Measurements from ENCODE around the gene RIPOR3.

Gene RIPOR3

GRCh38 chr20:50731055-50731929 is 40.0 kb upstream of the RIPOR3 start, which contains the start of gene PARD6B:
PARD6B (plus strand) TSS chr20:50731580; CDS start chr20:50731787, 207 bp downstream.
- TF ChIP-seq, protein P1, sequence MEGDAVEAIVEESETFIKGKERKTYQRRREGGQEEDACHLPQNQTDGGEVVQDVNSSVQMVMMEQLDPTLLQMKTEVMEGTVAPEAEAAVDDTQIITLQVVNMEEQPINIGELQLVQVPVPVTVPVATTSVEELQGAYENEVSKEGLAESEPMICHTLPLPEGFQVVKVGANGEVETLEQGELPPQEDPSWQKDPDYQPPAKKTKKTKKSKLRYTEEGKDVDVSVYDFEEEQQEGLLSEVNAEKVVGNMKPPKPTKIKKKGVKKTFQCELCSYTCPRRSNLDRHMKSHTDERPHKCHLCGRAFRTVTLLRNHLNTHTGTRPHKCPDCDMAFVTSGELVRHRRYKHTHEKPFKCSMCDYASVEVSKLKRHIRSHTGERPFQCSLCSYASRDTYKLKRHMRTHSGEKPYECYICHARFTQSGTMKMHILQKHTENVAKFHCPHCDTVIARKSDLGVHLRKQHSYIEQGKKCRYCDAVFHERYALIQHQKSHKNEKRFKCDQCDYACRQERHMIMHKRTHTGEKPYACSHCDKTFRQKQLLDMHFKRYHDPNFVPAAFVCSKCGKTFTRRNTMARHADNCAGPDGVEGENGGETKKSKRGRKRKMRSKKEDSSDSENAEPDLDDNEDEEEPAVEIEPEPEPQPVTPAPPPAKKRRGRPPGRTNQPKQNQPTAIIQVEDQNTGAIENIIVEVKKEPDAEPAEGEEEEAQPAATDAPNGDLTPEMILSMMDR (IDR thresholded peaks at IDR 0.05; ENCODE audit: insufficient read depth, low read length, poor library complexity, severe bottlenecking): no peak
- no peak for TF ChIP-seq EZH2phosphoT487 (conservative IDR thresholded peaks at IDR 0.05; ENCODE audit: low read length)
- Histone ChIP-seq H3K79me2 (ENCODE audit: insufficient read depth, low read length) (peaks cover 13% of the 10 kb centered on the region), H3K4me2 (ENCODE audit: low read depth, low read length, poor library complexity, severe bottlenecking) (peak within 1 kb of the TSS; percentile 94), H3K9me3 (ENCODE audit: insufficient read depth, low read length) (no peaks in the 10 kb centered on the region), H4K20me1 (ENCODE audit: low read depth, low read length) (no peaks in the 10 kb centered on the region), H3K27me3 (ENCODE audit: low read length) (no peaks in the 10 kb centered on the region), H3K9me2 (replicated peaks; ENCODE audit: insufficient read depth, low read length) (no peaks in the 10 kb centered on the region), H3K9ac (ENCODE audit: low read length) (peak within 1 kb of the TSS; percentile 80), H3K27ac (ENCODE audit: low read depth, low read length) (peak within 1 kb of the TSS; percentile 37), H3K4me3 (ENCODE audit: insufficient read depth, low read length, poor library complexity, severe bottlenecking) (peak within 1 kb of the TSS; percentile 77), H3K36me3 (ENCODE audit: low read length) (no peaks in the 10 kb centered on the region; the same call in 1 of the 2 replicates), H2AFZ (ENCODE audit: low read depth, low read length, severe bottlenecking) (peak within 1 kb of the TSS; percentile 90), H3F3A (ENCODE audit: insufficient read depth) (no peaks in the 10 kb centered on the region)

DNA sequence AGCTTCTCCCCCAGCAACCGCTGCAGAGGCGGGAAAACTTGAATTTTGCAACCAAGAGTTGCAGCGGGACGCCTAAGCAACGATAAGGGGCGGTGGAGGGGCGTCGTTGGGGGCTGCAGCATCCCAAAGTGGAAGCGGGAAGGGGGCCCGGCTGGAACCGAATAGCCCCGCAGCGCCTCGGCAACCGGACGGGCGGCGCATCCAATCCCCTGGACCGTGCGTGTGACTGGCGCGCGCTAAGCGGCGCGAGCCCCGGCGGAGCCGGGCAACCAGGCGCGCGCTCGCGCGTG is 39.4 kb upstream of the RIPOR3 start:
- peak overlapping the region; percentile 61 for H3K4me3 ChIP-seq (ENCODE audit: insufficient read depth, low read length, poor library complexity, severe bottlenecking)
- H3K9me2 ChIP-seq (replicated peaks; ENCODE audit: insufficient read depth, low read length): no peaks in the 10 kb centered on the region
- TF ChIP-seq, protein P1 (IDR thresholded peaks at IDR 0.05; ENCODE audit: insufficient read depth, low read length, poor library complexity, severe bottlenecking): no peak
- TF ChIP-seq EZH2phosphoT487 (conservative IDR thresholded peaks at IDR 0.05; ENCODE audit: low read length): no peak
- no peaks in the 10 kb centered on the region for H3K9me3 ChIP-seq (ENCODE audit: insufficient read depth, low read length)
- H3K27ac ChIP-seq (ENCODE audit: low read depth, low read length): 0 out of 2 replicates have a peak overlapping the region, but pooled peaks have one; percentile 37
- peaks cover 8% of the 10 kb centered on the region; the same call in 1 of the 2 replicates for H3K79me2 ChIP-seq (ENCODE audit: insufficient read depth, low read length)
- H3K9ac ChIP-seq (ENCODE audit: low read length): peak overlapping the region; percentile 75
- H3F3A ChIP-seq (ENCODE audit: insufficient read depth): no peaks in the 10 kb centered on the region
- no peaks in the 10 kb centered on the region for H3K27me3 ChIP-seq (ENCODE audit: low read length)
- H3K4me2 ChIP-seq (ENCODE audit: low read depth, low read length, poor library complexity, severe bottlenecking): peak overlapping the region; percentile 94
- peak overlapping the region; percentile 90 for H2AFZ ChIP-seq (ENCODE audit: low read depth, low read length, severe bottlenecking)
- no peaks in the 10 kb centered on the region for H4K20me1 ChIP-seq (ENCODE audit: low read depth, low read length)
- no peaks in the 10 kb centered on the region; the same call in 1 of the 2 replicates for H3K36me3 ChIP-seq (ENCODE audit: low read length)

GRCh38 chr20:50729901-50730764 is 38.8 kb upstream of the RIPOR3 start:
- no peaks in the 10 kb centered on the region; the same call in 1 of the 2 replicates for H3K36me3 ChIP-seq (ENCODE audit: low read length)
- H2AFZ ChIP-seq (ENCODE audit: low read depth, low read length, severe bottlenecking): peak overlapping the region; percentile 90
- peak overlapping the region; percentile 75 for H3K9ac ChIP-seq (ENCODE audit: low read length)
- no peaks in the 10 kb centered on the region for H3F3A ChIP-seq (ENCODE audit: insufficient read depth)
- no peaks in the 10 kb centered on the region for H3K9me2 ChIP-seq (replicated peaks; ENCODE audit: insufficient read depth, low read length)
- peaks cover 8% of the 10 kb centered on the region; the same call in 1 of the 2 replicates for H3K79me2 ChIP-seq (ENCODE audit: insufficient read depth, low read length)
- no peaks in the 10 kb centered on the region for H3K9me3 ChIP-seq (ENCODE audit: insufficient read depth, low read length)
- peak overlapping the region; percentile 61 for H3K4me3 ChIP-seq (ENCODE audit: insufficient read depth, low read length, poor library complexity, severe bottlenecking)
- H3K27ac ChIP-seq (ENCODE audit: low read depth, low read length): 0 out of 2 replicates have a peak overlapping the region, but pooled peaks have one; percentile 37
- no peaks in the 10 kb centered on the region for H4K20me1 ChIP-seq (ENCODE audit: low read depth, low read length)
- peak overlapping the region; percentile 94 for H3K4me2 ChIP-seq (ENCODE audit: low read depth, low read length, poor library complexity, severe bottlenecking)
- H3K27me3 ChIP-seq (ENCODE audit: low read length): no peaks in the 10 kb centered on the region
- TF ChIP-seq, protein P1 (IDR thresholded peaks at IDR 0.05; ENCODE audit: insufficient read depth, low read length, poor library complexity, severe bottlenecking): no peak
- no peak for TF ChIP-seq EZH2phosphoT487 (conservative IDR thresholded peaks at IDR 0.05; ENCODE audit: low read length)
